Activated CD4-positive, alpha-beta T cell treated with anti-CD3 and anti-CD28 coated beads, Interleukin-2, Interleukin-6, amounts not matched to agents 100 ng/mL and 50 ng/mL, durations not matched to agents 16 hours and 8 hours (primary cell): ENCODE results near the gene ACTR2.
"Not testable (repeated sequence)": the region's sequence is repeated elsewhere in the genome, so short reads cannot be mapped to it uniquely, and the experiment has no call there.

Experiments
- DNase-seq: peaks from one replicate; pipeline ENCODE4 v3.0.0-alpha.2; 2020

The ACTR2 gene

GRCh38 chr2:65231121-65231520 lies 3.5 kb downstream of the ACTR2 start:
- no peak for DNase-seq

DNA sequence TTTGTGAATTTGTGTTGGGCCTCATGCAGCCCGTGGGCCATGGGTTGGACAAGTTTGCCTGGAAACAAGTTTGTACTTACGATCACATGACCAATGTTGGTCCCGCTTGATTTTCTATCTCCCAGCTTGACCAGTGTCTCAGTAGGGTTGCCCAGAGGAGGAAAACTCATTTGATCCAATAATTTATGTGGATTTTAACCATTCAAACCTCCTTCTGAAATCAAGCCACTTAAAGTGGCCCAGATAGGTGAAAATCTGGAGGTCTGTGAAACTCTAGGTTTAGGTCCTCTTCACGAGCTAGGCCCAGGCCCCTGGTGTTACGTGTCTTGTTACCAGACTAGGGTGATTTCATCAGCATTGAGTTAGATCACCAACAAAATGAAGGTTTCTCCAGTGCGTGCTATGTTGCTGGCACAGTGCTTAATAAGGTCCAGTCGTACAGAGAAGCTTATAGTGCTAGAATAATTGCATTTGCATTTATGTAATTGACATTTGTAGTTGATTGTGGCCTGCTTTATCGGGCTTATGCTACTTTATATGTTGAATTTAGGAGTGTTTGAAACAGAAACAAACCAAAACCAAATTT lies 4.4 kb downstream of the ACTR2 start:
- DNase-seq, result peak; percentile 61

DNA sequence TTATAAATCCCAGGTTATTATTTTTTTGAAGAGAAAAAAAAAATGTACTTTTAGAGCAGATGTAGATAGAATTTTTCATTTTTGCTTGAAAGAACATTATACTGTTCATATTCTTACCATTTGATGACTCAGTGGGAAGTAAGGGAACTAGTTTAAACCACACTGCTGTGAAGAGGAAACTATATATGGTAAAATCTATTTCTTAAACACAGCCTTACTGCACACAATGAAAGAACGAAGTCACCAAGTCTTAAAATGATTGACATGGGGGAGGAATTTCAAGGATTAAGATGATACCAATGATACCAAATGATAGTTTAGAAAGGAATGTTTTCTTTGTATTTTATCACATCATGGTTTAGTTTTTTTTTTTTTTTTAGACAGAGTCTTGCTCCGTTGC lies 5.0 kb downstream of the ACTR2 start:
- peak; percentile 56 for DNase-seq

DNA sequence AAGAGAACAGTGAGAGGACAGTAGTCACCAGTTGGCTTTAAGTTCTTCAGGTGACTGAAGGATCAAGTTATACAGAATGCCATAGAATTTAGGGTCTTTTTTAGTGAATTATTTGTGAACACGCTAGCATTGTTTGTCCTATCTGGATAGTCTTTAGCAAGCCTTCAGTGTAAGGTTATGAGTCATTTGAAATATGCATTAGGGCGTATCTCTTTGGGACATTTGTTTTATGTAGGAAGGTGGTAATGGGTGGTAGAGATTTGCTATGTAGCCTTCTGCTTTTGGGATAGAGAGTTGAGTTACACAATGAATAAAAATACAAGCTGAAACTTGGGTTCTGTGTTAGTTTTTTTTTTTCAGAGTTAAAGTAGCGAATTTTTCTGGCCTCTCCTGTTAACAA lies 13.0 kb downstream of the ACTR2 start:
- no peak for DNase-seq

DNA sequence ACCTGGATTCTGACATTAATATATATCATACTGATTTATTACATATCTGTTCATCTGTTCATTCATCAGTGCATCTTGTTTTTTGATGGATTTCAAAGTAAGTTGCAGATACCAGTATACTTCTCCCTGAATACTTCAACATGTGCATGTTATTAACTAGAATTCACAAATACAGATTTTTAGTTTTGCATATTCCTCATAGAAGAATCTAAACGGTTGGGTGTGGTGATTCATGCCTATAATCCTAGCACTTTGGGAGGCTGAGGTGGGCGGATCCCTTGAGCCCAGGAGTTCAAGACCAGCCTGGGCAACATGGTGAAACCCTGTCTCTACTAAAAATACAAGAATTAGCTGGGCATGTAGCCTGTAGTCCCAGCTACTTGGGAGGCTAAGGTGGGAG lies 16.8 kb downstream of the ACTR2 start:
- not testable (repeated sequence) for DNase-seq

DNA sequence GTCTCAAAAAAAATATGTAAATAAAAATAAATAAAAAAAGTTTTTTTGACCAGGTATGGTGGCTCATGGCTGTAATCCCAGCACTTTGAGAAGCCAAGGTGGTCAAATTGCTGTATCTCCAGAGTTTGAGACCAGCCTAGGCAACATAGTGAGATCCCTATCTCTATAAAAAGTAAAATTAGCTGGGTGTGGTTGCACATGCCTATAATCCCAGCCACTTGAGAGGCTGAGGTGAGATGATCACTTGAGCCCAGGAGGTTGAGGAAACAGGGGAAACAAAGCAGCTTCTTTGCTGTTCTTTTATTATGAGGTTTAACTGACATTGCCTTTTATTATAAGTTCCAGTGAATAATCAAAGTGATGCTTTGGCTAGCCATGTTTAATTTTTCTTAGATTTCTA lies 25.0 kb downstream of the ACTR2 start:
- DNase-seq, result no peak

DNA sequence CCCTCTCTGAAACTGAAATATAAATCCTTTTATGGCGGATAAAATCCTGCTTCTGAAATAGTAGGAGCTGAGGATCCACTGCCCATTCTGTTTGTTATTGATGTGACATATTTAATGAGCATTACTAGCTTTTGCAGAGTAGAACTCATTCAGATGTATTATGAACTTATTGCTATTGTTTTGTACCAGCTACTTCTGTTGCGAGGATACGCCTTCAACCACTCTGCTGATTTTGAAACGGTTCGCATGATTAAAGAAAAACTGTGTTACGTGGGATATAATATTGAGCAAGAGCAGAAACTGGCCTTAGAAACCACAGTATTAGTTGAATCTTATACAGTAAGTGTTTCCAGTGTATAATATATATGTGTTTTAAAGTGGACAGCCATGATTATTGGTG lies 27.7 kb downstream of the ACTR2 start:
- no peak for DNase-seq

- no peak for DNase-seq
Measured at GRCh38 chr2:65256054-65256453, 28.4 kb downstream of the ACTR2 start.

DNA sequence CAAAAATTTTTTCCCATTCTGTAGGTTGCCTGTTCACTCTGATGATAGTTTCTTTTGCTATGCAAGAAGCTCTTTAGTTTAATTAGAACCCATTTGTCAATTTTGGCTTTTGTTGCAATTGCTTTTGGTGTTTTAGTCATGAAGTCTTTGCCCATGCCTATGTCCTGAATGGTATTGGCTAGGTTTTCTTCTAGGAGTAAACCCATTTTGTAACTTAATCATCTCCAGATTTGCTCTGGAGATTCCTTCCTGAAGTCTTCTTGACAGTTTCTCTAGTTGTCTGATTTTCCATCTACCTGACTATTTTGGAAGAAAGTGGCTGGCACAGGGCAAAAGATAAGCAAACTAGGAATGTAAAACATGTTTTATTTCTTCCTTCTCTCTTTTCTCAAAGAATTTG lies 30.2 kb downstream of the ACTR2 start:
- not testable (repeated sequence) for DNase-seq

DNA sequence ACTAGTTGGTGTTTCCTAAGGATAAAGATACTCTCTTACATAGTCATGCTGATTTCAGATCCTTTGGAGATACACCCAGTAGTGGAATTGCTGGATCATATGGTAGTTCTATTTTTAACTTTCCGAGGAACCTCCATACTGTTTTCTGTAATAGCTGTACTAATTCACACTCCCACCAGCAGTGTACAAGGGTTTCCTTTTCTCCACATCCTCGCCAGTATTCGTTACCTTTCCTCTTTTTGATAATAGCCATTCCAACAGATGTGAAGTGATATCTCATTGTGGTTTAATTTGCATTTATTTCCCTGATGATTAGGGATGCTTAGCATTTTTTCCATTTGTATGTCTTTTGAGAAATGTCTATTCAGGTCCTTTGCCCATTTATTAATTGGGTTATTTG lies 34.0 kb downstream of the ACTR2 start:
- no peak for DNase-seq

- DNase-seq, result no peak
Measured at GRCh38 chr2:65263262-65263661, 35.6 kb downstream of the ACTR2 start.

GRCh38 chr2:65263986-65264385 lies 36.4 kb downstream of the ACTR2 start:
- no peak for DNase-seq

DNA sequence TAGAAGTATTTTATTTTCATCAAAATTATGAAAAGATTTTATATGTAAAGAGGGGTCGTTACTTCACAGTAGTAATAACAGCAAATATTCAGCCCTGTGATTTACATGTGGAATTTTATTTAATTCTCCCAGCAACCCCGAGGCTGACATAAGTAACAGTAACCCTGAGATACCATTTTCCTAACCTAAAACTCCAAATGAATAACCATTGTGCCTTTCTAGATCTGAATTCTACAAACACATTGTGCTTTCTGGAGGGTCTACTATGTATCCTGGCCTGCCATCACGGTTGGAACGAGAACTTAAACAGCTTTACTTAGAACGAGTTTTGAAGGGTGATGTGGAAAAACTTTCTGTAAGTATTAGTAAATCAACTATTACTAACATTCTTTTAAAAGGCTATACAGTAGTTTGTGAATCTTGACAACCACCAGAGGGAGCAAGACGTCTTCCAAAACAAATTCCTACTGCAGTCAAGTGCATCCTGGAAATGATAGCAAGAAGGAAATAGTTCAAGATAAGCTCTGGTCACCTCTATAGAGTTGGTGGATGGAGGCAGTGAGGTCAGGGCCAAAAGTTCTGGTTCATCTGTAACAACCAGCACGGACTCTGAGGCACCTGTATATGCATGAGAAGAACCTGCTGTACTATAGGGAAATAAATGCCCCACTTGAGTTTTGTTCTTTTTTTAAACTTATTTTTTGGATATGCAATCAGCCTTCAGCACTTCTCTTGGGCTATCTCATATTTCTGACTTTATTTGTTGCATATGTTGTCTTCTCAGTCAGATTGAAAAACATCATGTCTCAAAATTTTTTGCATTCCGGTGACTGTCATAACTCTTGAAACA lies 37.4 kb downstream of the ACTR2 start:
- DNase-seq, result peak; percentile 41

DNA sequence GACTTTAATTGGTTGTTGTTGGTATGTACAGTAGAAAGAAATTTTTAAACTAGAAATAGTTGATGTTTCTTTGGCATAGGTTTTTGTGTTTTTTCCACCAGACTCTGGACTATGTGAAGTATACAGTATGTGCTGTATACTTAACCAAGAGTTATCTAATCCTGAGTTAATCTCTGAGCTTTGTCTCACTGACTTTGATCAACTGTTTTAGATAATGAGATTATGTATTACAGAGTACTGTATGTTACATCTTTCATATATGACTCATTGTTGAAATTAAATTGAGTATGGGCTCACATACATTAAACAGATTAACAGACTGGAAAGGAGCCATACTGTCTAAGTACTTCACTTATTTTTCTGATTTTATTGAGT lies 38.0 kb downstream of the ACTR2 start:
- DNase-seq, result no peak

DNA sequence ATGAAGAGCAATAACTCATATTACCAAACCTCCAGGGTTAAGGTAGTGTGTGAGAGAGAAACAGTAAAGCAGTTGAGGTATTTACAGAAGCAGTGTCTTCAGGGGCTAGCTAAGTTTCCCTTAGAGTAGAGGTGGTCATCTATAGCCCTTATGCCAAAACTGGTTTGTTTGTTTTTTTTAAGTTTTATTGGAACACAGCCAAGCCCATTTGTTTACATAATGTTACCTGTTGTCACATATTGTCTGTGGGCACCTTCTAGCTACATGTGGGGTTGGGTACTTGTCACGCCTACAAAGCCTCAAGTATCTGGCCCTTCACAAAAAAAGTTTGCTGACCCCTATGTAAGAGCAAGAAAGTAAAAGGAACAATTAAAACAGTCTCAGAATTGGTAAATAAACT lies 39.4 kb downstream of the ACTR2 start:
- DNase-seq, result no peak

DNA sequence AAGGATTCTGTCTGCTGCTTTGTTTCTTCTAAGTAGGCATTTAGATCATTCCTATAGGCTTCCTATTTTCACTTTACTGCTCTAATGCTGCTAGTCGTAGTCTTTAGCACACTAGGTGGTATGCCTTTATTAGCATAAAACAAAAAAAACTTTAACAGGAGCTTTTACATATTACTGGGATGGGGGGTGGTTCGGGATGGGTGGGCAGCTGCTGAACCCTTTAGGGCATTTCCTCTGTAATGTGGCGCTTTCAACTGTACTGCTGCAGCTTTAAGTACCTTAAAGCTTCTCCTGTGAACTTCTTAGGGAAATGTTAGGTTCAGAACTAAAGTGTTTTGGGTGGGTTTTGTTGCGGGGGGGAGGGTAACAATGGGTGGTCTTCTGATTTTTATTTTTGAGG lies 41.3 kb downstream of the ACTR2 start:
- no peak for DNase-seq

DNA sequence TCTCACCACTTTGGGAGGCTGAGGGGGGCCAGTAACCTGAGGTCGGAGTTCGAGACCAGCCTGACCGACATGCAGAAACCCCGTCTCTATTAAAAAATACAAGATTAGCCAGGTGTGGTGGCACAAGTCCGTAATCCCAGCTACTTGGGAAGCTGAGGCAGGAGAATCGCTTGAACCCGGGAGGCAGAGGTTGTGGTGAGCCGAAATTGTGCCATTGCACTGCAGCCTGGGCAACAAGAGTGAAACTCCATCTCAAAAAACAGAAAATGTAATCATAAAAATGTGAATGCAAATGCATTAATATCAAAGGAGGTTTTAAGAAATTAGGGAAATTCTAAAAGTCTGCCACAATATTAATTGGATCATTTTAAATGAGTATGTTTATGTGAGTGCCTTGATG lies 45.7 kb downstream of the ACTR2 start:
- DNase-seq, result no peak

- no peak for DNase-seq
Measured at GRCh38 chr2:65275141-65275915, 47.7 kb downstream of the ACTR2 start.

DNA sequence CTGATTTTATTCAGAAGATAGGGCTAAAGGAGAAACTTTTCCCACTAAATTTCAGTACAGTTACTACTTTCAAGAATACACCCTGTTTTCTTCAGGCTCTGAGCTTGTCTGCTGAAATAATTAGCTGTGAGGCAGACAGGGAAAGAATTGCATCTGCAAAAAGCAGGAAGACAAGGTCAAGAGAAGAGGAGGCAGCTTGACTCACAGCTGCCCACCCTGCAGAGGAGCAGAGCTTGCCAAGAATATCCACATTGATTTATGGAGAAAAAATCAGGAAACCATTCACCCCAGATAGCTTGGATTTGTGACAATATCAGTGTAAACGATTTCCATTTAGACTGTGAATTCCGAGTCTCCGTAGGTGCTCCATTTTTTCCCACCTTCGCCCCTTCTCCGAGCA lies 49.0 kb downstream of the ACTR2 start:
- no peak for DNase-seq

DNA sequence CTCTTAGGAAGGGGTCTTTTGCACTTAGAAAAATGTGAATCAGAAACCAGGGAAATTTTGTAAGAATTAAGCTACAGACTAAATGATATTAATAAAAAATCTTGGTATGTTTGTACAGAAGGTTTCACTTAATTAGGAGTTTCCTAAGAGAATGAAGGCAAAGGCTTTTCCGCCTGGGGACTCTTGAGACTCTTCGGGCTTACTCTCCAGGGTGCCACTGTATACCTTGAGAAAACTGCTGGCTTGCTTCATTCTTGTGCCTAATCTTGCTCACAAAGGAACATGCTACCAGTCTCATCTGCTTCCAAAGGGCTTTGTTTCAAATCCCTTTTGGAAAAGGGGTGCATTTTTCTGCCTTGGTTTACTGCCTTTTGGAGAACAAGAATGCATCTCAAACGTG lies 49.5 kb downstream of the ACTR2 start:
- DNase-seq, result no peak

- DNase-seq, result no peak
Measured at GRCh38 chr2:65277791-65278483, 50.3 kb downstream of the ACTR2 start.

GRCh38 chr2:65278531-65278981 lies 50.9 kb downstream of the ACTR2 start:
- DNase-seq, result no peak

GRCh38 chr2:65279756-65280155 lies 52.1 kb downstream of the ACTR2 start:
- no peak for DNase-seq
